OCI-LY7 (cell line): ENCODE measurements around the gene DMXL2. TPM values are rescaled to one million over a fixed set of nuclear protein-coding genes. Genes with fewer than 3 reads are reported as not detected.

Source experiments
- BruUV-seq: library from RNA; stranded (reverse); fragments of 400-500 nt; replicated peaks from 2 replicates; lab custom pipeline; 2021; lab: Mats Ljungman, UMichigan
- CTCF ChIA-PET: fragments of 300-600 bp; sonication (Branson Sonifier 250); formaldehyde crosslinking; loops from one replicate; lab custom pipeline; 2022; ENCODE audit warnings: antibody characterized with exemption; ENCODE audit not compliant: unreplicated experiment; lab: Charles Lee
- POLR2A ChIA-PET: fragments of 300-600 bp; sonication (Branson Sonifier 250); formaldehyde crosslinking; loops from one replicate; lab custom pipeline; 2022; ENCODE audit warnings: antibody characterized with exemption; lab: Charles Lee
- DNase-seq: peaks from one replicate; pipeline ENCODE4 v3.0.0-alpha.2; 2015; ENCODE audit warnings: low spot score
- H2AFZ ChIP-seq: fragments of 200-600 bp; sonication (generic), shearing (Covaris generic); 2 replicates; pipeline ENCODE4 v1.6.1; 2014; ENCODE audit warnings: mild to moderate bottlenecking, antibody characterized with exemption, low read length, moderate library complexity
- H3K27ac ChIP-seq: fragments of 200-600 bp; sonication (generic); 2 replicates; pipeline ENCODE4 v1.5.1; 2014; ENCODE audit warnings: mixed run types, low read depth, mild to moderate bottlenecking, moderate library complexity, low read length, inconsistent platforms; ENCODE audit not compliant: poor library complexity, severe bottlenecking
- H3K36me3 ChIP-seq: fragments of 200-600 bp; sonication (generic); 2 replicates; pipeline ENCODE4 v1.6.1; 2014; ENCODE audit warnings: mild to moderate bottlenecking, antibody characterized with exemption, low read length, moderate library complexity, mixed read lengths; ENCODE audit not compliant: insufficient read depth
- H3K4me1 ChIP-seq: fragments of 200-600 bp; sonication (generic); 2 replicates; pipeline ENCODE4 v1.5.1; 2014; ENCODE audit warnings: mild to moderate bottlenecking, low read length; ENCODE audit not compliant: insufficient read depth, poor library complexity, severe bottlenecking
- H3K4me2 ChIP-seq: fragments of 200-600 bp; sonication (generic); 2 replicates; pipeline ENCODE4 v1.6.1; 2014; ENCODE audit warnings: mild to moderate bottlenecking, low read length
- H3K4me3 ChIP-seq: fragments of 200-600 bp; sonication (generic); 2 replicates; pipeline ENCODE4 v1.5.1; 2014; ENCODE audit warnings: mild to moderate bottlenecking, low read depth, low read length; ENCODE audit not compliant: poor library complexity, severe bottlenecking
- H3K79me2 ChIP-seq: fragments of 200-600 bp; sonication (generic); 2 replicates; pipeline ENCODE4 v1.6.1; 2016; ENCODE audit warnings: low read depth, mild to moderate bottlenecking, low read length, moderate library complexity, mixed read lengths; ENCODE audit not compliant: insufficient read depth
- H3K9me2 ChIP-seq: fragments of 200-600 bp; sonication (generic); 2 replicates; pipeline ENCODE4 v1.6.1; 2016; ENCODE audit warnings: mild to moderate bottlenecking, low read length, mixed read lengths; ENCODE audit not compliant: insufficient read depth
- H3K9me3 ChIP-seq: fragments of 200-600 bp; sonication (generic); 2 replicates; pipeline ENCODE4 v1.6.1; 2014; ENCODE audit warnings: mild to moderate bottlenecking, mixed run types, low read length, mixed read lengths
- H4K20me1 ChIP-seq: fragments of 200-600 bp; sonication (generic); 2 replicates; pipeline ENCODE4 v1.6.1; 2014; ENCODE audit warnings: mild to moderate bottlenecking, antibody characterized with exemption, low read length, moderate library complexity, mixed read lengths; ENCODE audit not compliant: insufficient read depth
- CTCF ChIP-seq: fragments of 200-600 bp; sonication (generic); conservative IDR thresholded peaks from 2 replicates; pipeline ENCODE4 v1.5.1; 2014; ENCODE audit warnings: mild to moderate bottlenecking, antibody characterized with exemption, low read length, moderate library complexity, mixed read lengths
- EZH2phosphoT487 ChIP-seq: fragments of 200-600 bp; sonication (generic); IDR thresholded peaks from 2 replicates; pipeline ENCODE4 v1.6.1; 2018; ENCODE audit warnings: low read depth, borderline replicate concordance, mild to moderate bottlenecking, mixed run types, antibody characterized with exemption, low read length, moderate library complexity, mixed read lengths
- intact Hi-C: fragments of 100-400 bp; cut with micrococcal nuclease; formaldehyde crosslinking; loops from one replicate; pipeline ENCODE4 v1.10.0; 2022; ENCODE audit not compliant: unreplicated experiment
- total RNA-seq, 2 experiments: library from RNA; depleted of rRNA in 1 of 2; stranded (reverse); fragments of >200 nt in 1 of 2; shearing (Covaris generic) in 1 of 2; gene quantifications; 2 replicates each; pipeline ENCODE4 v1.2.3, GENCODE V29; 2014 to 2022

Gene DMXL2
- total RNA-seq, 2 experiments from 2014 or later = 0.32 to 0.47 TPM

DNA sequence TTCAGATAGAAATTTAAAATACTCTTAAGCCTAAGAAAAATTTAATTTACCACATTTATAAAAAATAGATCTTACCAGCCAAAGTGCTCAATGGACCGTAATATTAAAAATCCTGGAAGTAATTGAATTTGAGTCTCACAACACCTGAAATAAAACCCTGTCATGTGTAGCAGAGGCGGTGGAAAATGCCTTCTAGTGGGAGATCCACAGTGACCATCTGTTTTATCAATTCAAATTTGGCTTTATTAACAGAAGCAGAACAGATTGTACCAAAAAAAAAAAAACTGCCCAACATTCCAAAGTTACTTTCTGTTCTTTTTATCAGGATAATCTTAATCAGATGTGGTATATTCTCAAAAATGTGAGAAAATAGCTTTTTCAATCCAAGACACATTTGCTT lies 71.7 kb downstream of the DMXL2 start:
- no peaks in the 10 kb centered on the region for H3K9me2 ChIP-seq
- no peak overlapping the region for H3K27ac ChIP-seq
- H3K79me2 ChIP-seq = no peaks in the 10 kb centered on the region
- no peak overlapping the region for H3K4me3 ChIP-seq
- no peak overlapping the region for H3K4me2 ChIP-seq
- no peaks in the 10 kb centered on the region for H4K20me1 ChIP-seq
- ChIA-PET POLR2A (no interaction called here), CTCF (no interaction called here)
- DNase-seq = no peak
- H3K36me3 ChIP-seq = no peaks in the 10 kb centered on the region
- BruUV-seq = no TSS peak
- intact Hi-C loops = no loop called here
- H3K4me1 ChIP-seq = no peaks in the 10 kb centered on the region
- no peak overlapping the region for H2AFZ ChIP-seq
- TF ChIP-seq CTCF (no peak), EZH2phosphoT487 (no peak)
- no peaks in the 10 kb centered on the region for H3K9me3 ChIP-seq

DNA sequence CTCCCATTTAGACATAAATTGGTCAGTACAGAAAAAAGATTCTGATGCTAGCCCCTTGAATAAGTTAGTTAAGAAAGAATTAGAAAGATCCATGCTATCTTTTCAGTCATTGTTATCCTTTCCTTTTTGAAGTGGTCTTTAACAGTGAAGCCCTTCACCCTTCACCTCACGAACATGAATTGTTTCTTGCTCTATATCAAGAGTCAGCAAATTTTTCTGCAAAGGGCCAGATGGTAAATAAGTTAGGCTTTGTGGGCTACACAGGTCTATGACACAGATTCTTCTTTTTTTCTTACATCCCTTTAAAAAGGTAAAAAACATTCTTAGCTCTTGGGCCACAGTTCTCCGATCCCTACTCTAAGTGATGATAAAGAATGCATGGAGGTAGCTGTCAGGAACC lies 74.9 kb downstream of the DMXL2 start:
- TF ChIP-seq CTCF = no peak
- TF ChIP-seq EZH2phosphoT487 = no peak
- H3K27ac ChIP-seq = no peak overlapping the region
- intact Hi-C loops = no loop called here
- H3K79me2 ChIP-seq = no peaks in the 10 kb centered on the region
- H3K36me3 ChIP-seq = no peaks in the 10 kb centered on the region
- no peak overlapping the region for H3K4me3 ChIP-seq
- no TSS peak for BruUV-seq
- no peaks in the 10 kb centered on the region for H4K20me1 ChIP-seq
- no peaks in the 10 kb centered on the region for H3K9me3 ChIP-seq
- no peak for DNase-seq
- ChIA-PET CTCF (no interaction called here), POLR2A (no interaction called here)
- H3K4me2 ChIP-seq = no peak overlapping the region
- H3K9me2 ChIP-seq = no peaks in the 10 kb centered on the region
- no peaks in the 10 kb centered on the region for H3K4me1 ChIP-seq
- H2AFZ ChIP-seq = no peak overlapping the region

- no TSS peak for BruUV-seq
- Histone ChIP-seq H3K9me3 (no peaks in the 10 kb centered on the region), H2AFZ (no peak overlapping the region), H3K4me1 (no peaks in the 10 kb centered on the region), H3K79me2 (no peaks in the 10 kb centered on the region), H3K27ac (no peak overlapping the region), H4K20me1 (no peaks in the 10 kb centered on the region), H3K9me2 (no peaks in the 10 kb centered on the region), H3K4me3 (no peak overlapping the region), H3K4me2 (no peak overlapping the region), H3K36me3 (no peaks in the 10 kb centered on the region)
- POLR2A ChIA-PET = interaction anchor here (0.7 kb wide), 1 partner anchor 200 kb away, joined by 3 read pairs; no protein-coding TSS in a partner anchor
- CTCF ChIA-PET = no interaction called here
- DNase-seq = peak; percentile 8
- TF ChIP-seq CTCF = peak; percentile 76
- no peak for TF ChIP-seq EZH2phosphoT487
- intact Hi-C loops = no loop called here
Measured at GRCh38 chr15:51536965-51537574, 85.5 kb downstream of the DMXL2 start.
